Adrenal gland (tissue), 5 donors: Measurements from ENCODE around the gene MBOAT1.

Experiments
- CTCF ChIP-seq, 6 experiments: fragments of 450-650 bp in 4 of 6; fragments of 200-600 bp in 2 of 6; sonication (generic) in 1 of 6; IDR thresholded peaks; 1 replicate in 5 of 6; 2 replicates in 1 of 6; pipeline versions ENCODE4 v1.5.1 to v1.8.0; 2016 to 2021; ENCODE audit warnings: antibody characterized with exemption in 6 of 6, mild to moderate bottlenecking in 2 of 6, moderate library complexity in 1 of 6
- POLR2A ChIP-seq, 2 donors: fragments of 450-650 bp; IDR thresholded peaks; one replicate each; pipeline ENCODE4 v1.6.1; 2017; ENCODE audit warnings: antibody characterized with exemption in 2 of 2, mild to moderate bottlenecking in 2 of 2, moderate library complexity in 1 of 2
- donor health status: DM: no; HTN: no; CAD: no.

GRCh38 chr6:20069021-20069522 lies 143.2 kb downstream of the MBOAT1 start:
- TF ChIP-seq CTCF (IDR thresholded peaks at IDR 0.05) (no peak), POLR2A (IDR thresholded peaks at IDR 0.05) (no peak)
